K562 (cell line): ENCODE results near the gene ZDHHC14. TPM values are rescaled to one million over a fixed set of nuclear protein-coding genes. Genes with fewer than 3 reads are reported as not detected.

Experiments
- GABPA ChIP-seq: fragments of 200-800 bp; sonication (Bioruptor generic); conservative IDR thresholded peaks from 2 replicates; pipeline ENCODE4 v1.6.1; 2016; ENCODE audit warnings: low read depth, missing genetic modification characterization, missing compliant biosample characterization
- GATAD2B ChIP-seq: fragments of 450-650 bp; IDR thresholded peaks from 2 replicates; pipeline ENCODE4 v1.6.1; 2017; ENCODE audit warnings: mild to moderate bottlenecking, borderline replicate concordance
- KDM2B ChIP-seq: fragments of 250-450 bp; sonication (Bioruptor Pico); IDR thresholded peaks from 2 replicates; pipeline ENCODE4 v1.8.0; 2021; ENCODE audit warnings: mild to moderate bottlenecking, moderate library complexity
- KLF6 ChIP-seq: fragments of 250-450 bp; sonication (Bioruptor Pico); IDR thresholded peaks from 2 replicates; pipeline ENCODE4 v1.4.0; 2020; ENCODE audit warnings: mild to moderate bottlenecking, moderate library complexity, borderline replicate concordance
- MAFF ChIP-seq: IDR thresholded peaks from 2 replicates; pipeline ENCODE4 v1.6.1; 2012; ENCODE audit warnings: low read length, improper control_type of control experiment
- MCM3 ChIP-seq: fragments of 450-650 bp; IDR thresholded peaks from 2 replicates; pipeline ENCODE4 v1.6.1; 2016
- MEF2D ChIP-seq: conservative IDR thresholded peaks from 2 replicates; pipeline ENCODE4 v1.6.1; 2016; ENCODE audit warnings: low read depth, missing genetic modification characterization, missing compliant biosample characterization
- NCOA6 ChIP-seq: fragments of 450-650 bp; IDR thresholded peaks from 2 replicates; pipeline ENCODE4 v1.6.1; 2017; ENCODE audit warnings: mild to moderate bottlenecking
- NR2C1 ChIP-seq, 2 experiments: fragments of 450-650 bp; IDR thresholded peaks; 2 replicates each; pipeline ENCODE4 v1.6.1; 2017; ENCODE audit warnings: mild to moderate bottlenecking in 2 of 2, antibody characterized with exemption in 1 of 2, inconsistent platforms in 1 of 2, missing compliant biosample characterization in 1 of 2, missing genetic modification characterization in 1 of 2
- PHB2 ChIP-seq: fragments of 450-650 bp; IDR thresholded peaks from 2 replicates; pipeline ENCODE4 v1.6.1; 2017; ENCODE audit warnings: low read depth
- POLR2AphosphoS5 ChIP-seq: IDR thresholded peaks from 2 replicates; pipeline ENCODE4 v1.6.1; 2011; ENCODE audit warnings: mild to moderate bottlenecking, low read depth, low read length, moderate library complexity; ENCODE audit not compliant: control insufficient read depth, insufficient read depth
- PURB ChIP-seq: sonication (generic); formaldehyde crosslinking; IDR thresholded peaks from 2 replicates; pipeline ENCODE4 v1.9.0; 2021; ENCODE audit warnings: low read depth, mild to moderate bottlenecking, missing genetic modification reagents
- RBFOX2 ChIP-seq: fragments of 200-400 bp; formaldehyde crosslinking; IDR thresholded peaks from 2 replicates; pipeline ENCODE4 v1.6.1; 2017; ENCODE audit warnings: low read depth, mild to moderate bottlenecking, low read length, moderate library complexity
- SIN3A ChIP-seq, 2 experiments: fragments of 150-350 bp in 1 of 2; IDR thresholded peaks; 2 replicates each; pipeline ENCODE4 v1.6.1; 2011 to 2016; ENCODE audit warnings: borderline replicate concordance in 2 of 2, low read depth in 2 of 2, low read length in 2 of 2, mild to moderate bottlenecking in 2 of 2, moderate library complexity in 2 of 2; ENCODE audit not compliant: control insufficient read depth in 1 of 2
- SMARCA4 ChIP-seq: fragments of 450-650 bp; IDR thresholded peaks from 2 replicates; pipeline ENCODE4 v1.6.1; 2016
- STAG1 ChIP-seq: sonication (generic); formaldehyde crosslinking; IDR thresholded peaks from 2 replicates; pipeline ENCODE4 v1.5.0; 2020; ENCODE audit warnings: missing genetic modification reagents, borderline replicate concordance
- TBL1XR1 ChIP-seq, 2 experiments: IDR thresholded peaks; 2 replicates each; pipeline ENCODE4 v1.6.1; 2012; ENCODE audit warnings: improper control_type of control experiment in 2 of 2, low read length in 2 of 2, mild to moderate bottlenecking in 1 of 2
- TCF3 ChIP-seq: sonication (generic); formaldehyde crosslinking; IDR thresholded peaks from 2 replicates; pipeline ENCODE4 v1.4.0; 2020; ENCODE audit warnings: mild to moderate bottlenecking, missing genetic modification reagents
- ZNF224 ChIP-seq: sonication (generic); formaldehyde crosslinking; IDR thresholded peaks from 2 replicates; pipeline ENCODE4 v1.8.0; 2022; ENCODE audit warnings: mild to moderate bottlenecking, missing genetic modification reagents
- ZNF445 ChIP-seq: fragments of 250-450 bp; sonication (Bioruptor Pico); IDR thresholded peaks from 2 replicates; pipeline ENCODE4 v1.4.0; 2020; ENCODE audit warnings: low read depth, mild to moderate bottlenecking, moderate library complexity
- ZNF512 ChIP-seq: IDR thresholded peaks from 2 replicates; pipeline ENCODE4 v1.6.1; 2016; ENCODE audit warnings: missing genetic modification characterization, missing compliant biosample characterization
- ZNF707 ChIP-seq: fragments of 250-450 bp; sonication (Bioruptor Pico); conservative IDR thresholded peaks from 2 replicates; pipeline ENCODE4 v1.8.0; 2022; ENCODE audit warnings: inconsistent platforms, mild to moderate bottlenecking, moderate library complexity
- ZNF76 ChIP-seq: fragments of 250-450 bp; sonication (Bioruptor Pico); IDR thresholded peaks from 2 replicates; pipeline ENCODE4 v1.4.0; 2020; ENCODE audit warnings: mild to moderate bottlenecking, moderate library complexity, borderline replicate concordance
- polyA plus RNA-seq, 8 experiments: library from polyadenylated mRNA; depleted of rRNA in 4 of 8; stranded (reverse) in 5 of 8; unstranded in 3 of 8; fragments of >200 nt; fragmentation: Nextera tagmentation in 2 of 8; fragmentation: Illumina TruSeq in 1 of 8; extraction: Ambion mirVana in 2 of 8; extraction: Trizol in 1 of 8; gene quantifications; 2 replicates each; pipeline versions ENCODE4 v1.2.1 to v1.2.3, GENCODE V29; 2011 to 2014; ENCODE audit warnings: inconsistent platforms in 1 of 8, missing spikeins in 1 of 8
- total RNA-seq, 7 experiments: library from RNA; depleted of rRNA in 6 of 7; stranded (reverse); fragments of >200 nt in 6 of 7; fragmentation: Illumina TruSeq in 2 of 7; extraction: Trizol in 2 of 7; gene quantifications; 2 replicates each; pipeline versions ENCODE4 v1.2.1 to v1.2.3, GENCODE V29; 2011 to 2021; ENCODE audit warnings: low replicate concordance in 1 of 7
- TF ChIP-seq, protein P1 (sequence below): sonication (generic); formaldehyde crosslinking; IDR thresholded peaks from 2 replicates; pipeline ENCODE4 v1.8.1; 2023; ENCODE audit warnings: mild to moderate bottlenecking, missing genetic modification reagents

Gene ZDHHC14
- total and polyA plus RNA-seq, 9 of the 15 experiments (the other 6 are each of a cell fraction or from before 2014, with no cell fraction given), result 0.92 to 23.1 (median 13.8) TPM

GRCh38 chr6:157379656-157380457 lies 1.1 kb upstream of the ZDHHC14 start (continued):
- TF ChIP-seq GABPA (tag) (no peak), MEF2D (tag) (no peak), KDM2B (CRISPR knock-in tag) (0 out of 2 replicates have a peak, but pooled peaks have one; percentile 37), KLF6 (CRISPR knock-in tag) (no peak), ZNF512 (no peak), NR2C1 (IDR thresholded peaks at IDR 0.05) (0 out of 2 replicates have a peak, but pooled peaks have one; percentile 14), NR2C1 (tag; IDR thresholded peaks at IDR 0.05) (peak; percentile 82), SMARCA4 (no peak), ZNF76 (CRISPR knock-in tag) (no peak), MAFF (no peak), SIN3A (IDR thresholded peaks at IDR 0.05; ENCODE audit: borderline replicate concordance in 2 of 2, control insufficient read depth in 1 of 2, low read depth in 2 of 2, low read length in 2 of 2) (peak; percentile 25 to 72; a peak in 2 of 4 replicates), ZNF445 (CRISPR knock-in tag) (no peak), STAG1 (CRISPR knock-in tag) (no peak), ZNF707 (CRISPR knock-in tag) (no peak), PURB (no peak), GATAD2B (no peak), NCOA6 (no peak), MCM3 (no peak), ZNF224 (CRISPR knock-in tag) (no peak), TBL1XR1 (IDR thresholded peaks at IDR 0.05; ENCODE audit: low read length in 2 of 2) (no peak), PHB2 (no peak), TCF3 (no peak), POLR2AphosphoS5 (no peak), RBFOX2 (no peak)
- TF ChIP-seq, protein P1, sequence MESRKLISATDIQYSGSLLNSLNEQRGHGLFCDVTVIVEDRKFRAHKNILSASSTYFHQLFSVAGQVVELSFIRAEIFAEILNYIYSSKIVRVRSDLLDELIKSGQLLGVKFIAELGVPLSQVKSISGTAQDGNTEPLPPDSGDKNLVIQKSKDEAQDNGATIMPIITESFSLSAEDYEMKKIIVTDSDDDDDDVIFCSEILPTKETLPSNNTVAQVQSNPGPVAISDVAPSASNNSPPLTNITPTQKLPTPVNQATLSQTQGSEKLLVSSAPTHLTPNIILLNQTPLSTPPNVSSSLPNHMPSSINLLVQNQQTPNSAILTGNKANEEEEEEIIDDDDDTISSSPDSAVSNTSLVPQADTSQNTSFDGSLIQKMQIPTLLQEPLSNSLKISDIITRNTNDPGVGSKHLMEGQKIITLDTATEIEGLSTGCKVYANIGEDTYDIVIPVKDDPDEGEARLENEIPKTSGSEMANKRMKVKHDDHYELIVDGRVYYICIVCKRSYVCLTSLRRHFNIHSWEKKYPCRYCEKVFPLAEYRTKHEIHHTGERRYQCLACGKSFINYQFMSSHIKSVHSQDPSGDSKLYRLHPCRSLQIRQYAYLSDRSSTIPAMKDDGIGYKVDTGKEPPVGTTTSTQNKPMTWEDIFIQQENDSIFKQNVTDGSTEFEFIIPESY, result no peak
